Peyer's patch (tissue), 4 donors: ENCODE measurements around the gene CRTC1.

Source experiments
- CTCF ChIP-seq, 6 experiments: fragments of 450-650 bp in 4 of 6; fragments of 200-600 bp in 2 of 6; sonication (generic) in 1 of 6; IDR thresholded peaks; one replicate each; pipeline ENCODE4 v1.5.1; 2017 to 2019; ENCODE audit warnings: antibody characterized with exemption in 6 of 6, mild to moderate bottlenecking in 3 of 6, moderate library complexity in 1 of 6
- POLR2A ChIP-seq, 2 donors: fragments of 450-650 bp; IDR thresholded peaks; one replicate each; pipeline ENCODE4 v1.5.1; 2017; ENCODE audit warnings: antibody characterized with exemption in 2 of 2, mild to moderate bottlenecking in 2 of 2, moderate library complexity in 2 of 2

- TF ChIP-seq POLR2A (IDR thresholded peaks at IDR 0.05) (no peak), CTCF (IDR thresholded peaks at IDR 0.05) (no peak)
Observed at GRCh38 chr19:18713550-18714117, 30.2 kb downstream of the CRTC1 start.
